Endothelial cell of umbilical vein (primary cell): Measurements from ENCODE around the gene PBOV1. TPM values are rescaled to one million over a fixed set of nuclear protein-coding genes. Genes with fewer than 3 reads are reported as not detected.

ENCODE experiments used
- Bru-seq: library from RNA; stranded (reverse); fragments of 400-500 nt; gene quantifications from one replicate; lab custom pipeline; 2021; lab: Mats Ljungman, UMichigan
- BruChase-seq, 2 experiments: library from RNA; stranded (reverse); fragments of 400-500 nt; gene quantifications; one replicate each; lab custom pipeline; 2021; lab: Mats Ljungman, UMichigan
- BruUV-seq: library from RNA; stranded (reverse); fragments of 400-500 nt; replicated peaks from 2 replicates; lab custom pipeline; 2021; lab: Mats Ljungman, UMichigan
- CTCF ChIA-PET: fragments of 300-600, 350-600 bp; sonication (Branson Sonifier 250); formaldehyde crosslinking; loops from one replicate; lab custom pipeline; 2021; ENCODE audit warnings: antibody characterized with exemption, inconsistent platforms; lab: Charles Lee
- POLR2A ChIA-PET: fragments of 300-600, 350-600 bp; sonication (Branson Sonifier 250); formaldehyde crosslinking; loops from one replicate; lab custom pipeline; 2021; ENCODE audit warnings: antibody characterized with exemption, inconsistent platforms; lab: Charles Lee
- DNase-seq: peaks from one replicate; pipeline ENCODE4 v3.0.0-alpha.2; 2011; ENCODE audit warnings: low read depth, low spot score
- FAIRE-seq: peaks from 2 replicates; lab custom pipeline; 2011; peaks lifted over from hg19 to GRCh38; lab: Jason Lieb, UNC
- H2AFZ ChIP-seq: 2 replicates; pipeline ENCODE4 v1.6.0; 2012; ENCODE audit warnings: low read depth, low read length, control low read depth, inconsistent platforms
- H3K27ac ChIP-seq: 2 replicates; pipeline ENCODE4 v1.5.1; 2011; ENCODE audit warnings: low read depth, mild to moderate bottlenecking, control low read depth, low read length, moderate library complexity; ENCODE audit not compliant: insufficient read depth
- H3K27me3 ChIP-seq, 2 experiments: 2 replicates each; pipeline versions ENCODE4 v1.6.0 to v1.6.1; 2011; ENCODE audit warnings: low read length in 2 of 2, mixed read lengths in 1 of 2; ENCODE audit not compliant: control insufficient read depth in 2 of 2, insufficient read depth in 2 of 2
- H3K36me3 ChIP-seq, 2 experiments: 2 replicates in 1 of 2; 3 replicates in 1 of 2; pipeline ENCODE4 v1.5.1; 2011; ENCODE audit warnings: low read length in 2 of 2, mild to moderate bottlenecking in 1 of 2, moderate library complexity in 1 of 2; ENCODE audit not compliant: control insufficient read depth in 2 of 2, insufficient read depth in 2 of 2; ENCODE audit errors: extremely low read depth in 1 of 2
- H3K4me1 ChIP-seq: 3 replicates; pipeline ENCODE4 v1.5.1; 2011; ENCODE audit warnings: mild to moderate bottlenecking, low read length; ENCODE audit not compliant: control insufficient read depth, insufficient read depth; ENCODE audit errors: extremely low read depth
- H3K4me2 ChIP-seq: 2 replicates; pipeline ENCODE4 v1.6.1; 2011; ENCODE audit warnings: low read length, control low read depth, mixed read lengths; ENCODE audit not compliant: insufficient read depth
- H3K4me3 ChIP-seq, 3 experiments: fragments of 200-600 bp in 1 of 3; sonication (generic), shearing (Covaris generic) in 1 of 3; replicated peaks in 1 of 3; 2 replicates each; pipeline ENCODE4 v1.5.1; 2011 to 2016; ENCODE audit warnings: control low read depth in 3 of 3, low read length in 3 of 3, mild to moderate bottlenecking in 2 of 3, inconsistent platforms in 1 of 3, low read depth in 1 of 3, moderate library complexity in 1 of 3; ENCODE audit not compliant: insufficient read depth in 1 of 3
- H3K79me2 ChIP-seq: 2 replicates; pipeline ENCODE4 v1.6.0; 2012; ENCODE audit warnings: low read length, inconsistent platforms; ENCODE audit not compliant: control insufficient read depth, insufficient read depth
- H3K9ac ChIP-seq: replicated peaks from 2 replicates; pipeline ENCODE3; 2011; ENCODE audit warnings: low read length, control low read depth; ENCODE audit not compliant: insufficient read depth; ENCODE audit errors: extremely low read depth
- H3K9me1 ChIP-seq: replicated peaks from 3 replicates; pipeline ENCODE4 v1.6.0; 2011; ENCODE audit warnings: mild to moderate bottlenecking, low read length; ENCODE audit not compliant: control insufficient read depth, insufficient read depth; ENCODE audit errors: extremely low read depth
- H3K9me3 ChIP-seq: replicated peaks from 2 replicates; pipeline ENCODE4 v1.5.1; 2012; ENCODE audit warnings: low read length, inconsistent platforms; ENCODE audit not compliant: control insufficient read depth, insufficient read depth
- H4K20me1 ChIP-seq: replicated peaks from 2 replicates; pipeline ENCODE3; 2011; ENCODE audit warnings: mild to moderate bottlenecking, low read length; ENCODE audit not compliant: control insufficient read depth, insufficient read depth; ENCODE audit errors: extremely low read depth
- EZH2 ChIP-seq: IDR thresholded peaks from 2 replicates; pipeline ENCODE4 v1.6.1; 2012; ENCODE audit warnings: borderline replicate concordance, low read depth, mild to moderate bottlenecking, moderate library complexity, low read length, inconsistent platforms; ENCODE audit not compliant: severe bottlenecking
- FOS ChIP-seq: IDR thresholded peaks from 2 replicates; pipeline ENCODE4 v1.6.1; 2011; ENCODE audit warnings: mild to moderate bottlenecking, low read length, moderate library complexity, borderline replicate concordance; ENCODE audit not compliant: insufficient read depth
- GATA2 ChIP-seq: IDR thresholded peaks from 2 replicates; pipeline ENCODE4 v1.7.0; 2011; ENCODE audit warnings: low read depth, mild to moderate bottlenecking, moderate library complexity, mixed read lengths, low read length; ENCODE audit not compliant: insufficient read length, insufficient read depth
- JUN ChIP-seq: IDR thresholded peaks from 2 replicates; pipeline ENCODE4 v1.6.1; 2011; ENCODE audit warnings: borderline replicate concordance, low read depth; ENCODE audit not compliant: insufficient read length, insufficient read depth
- MYC ChIP-seq: IDR thresholded peaks from one replicate; pipeline ENCODE4 v1.6.1; 2011; ENCODE audit warnings: mild to moderate bottlenecking, low read depth, low read length
- POLR2A ChIP-seq: IDR thresholded peaks from 2 replicates; pipeline ENCODE4 v1.6.1; 2012; ENCODE audit warnings: low read depth, mild to moderate bottlenecking, control low read depth, low read length
- POLR2AphosphoS5 ChIP-seq: IDR thresholded peaks from 2 replicates; pipeline ENCODE4 v1.6.1; 2012; ENCODE audit warnings: low read depth, mild to moderate bottlenecking, control low read depth, low read length, moderate library complexity; ENCODE audit not compliant: insufficient read depth
- dilution Hi-C: fragments of 300-500 bp; cut with MboI; formaldehyde crosslinking; loops from one replicate; pipeline ENCODE4 v1.15.0; 2019; ENCODE audit warnings: low sequenced_read_pairs; ENCODE audit not compliant: extremely low pct_ligation_motif_present
- intact Hi-C: fragments of 100-400 bp; cut with micrococcal nuclease; formaldehyde crosslinking; loops from one replicate; pipeline ENCODE4 v1.10.0; 2022
- long read RNA-seq: library from polyadenylated mRNA; stranded (forward); transcript quantifications from one replicate; pipeline ENCODE4 v2.0.0, GENCODE V29; 2021
- polyA minus RNA-seq, 3 experiments: library from RNA; depleted of rRNA, polyadenylated mRNA; stranded (reverse); fragments of >200 nt; gene quantifications; 1 replicate in 1 of 3; 2 replicates in 2 of 3; pipeline ENCODE4 v1.2.3, GENCODE V29; 2011
- polyA plus RNA-seq, 4 experiments: library from polyadenylated mRNA; depleted of rRNA in 3 of 4; stranded (reverse) in 3 of 4; unstranded in 1 of 4; fragments of >200 nt; gene quantifications; 2 replicates each; pipeline versions ENCODE4 v1.2.1 to v1.2.3, GENCODE V29; 2011 to 2012; ENCODE audit warnings: missing spikeins in 1 of 4
- total RNA-seq: library from RNA; stranded (reverse); gene quantifications from 2 replicates; pipeline ENCODE4 v1.2.3, GENCODE V29; 2021
- TF ChIP-seq, protein P1 (sequence below): IDR thresholded peaks from 2 replicates; pipeline ENCODE4 v1.6.1; 2011; ENCODE audit not compliant: insufficient read depth, insufficient read length
- TF ChIP-seq, protein P2 (sequence below), 2 donors: IDR thresholded peaks; 1 replicate in 1 of 2; 2 replicates in 1 of 2; pipeline ENCODE4 v1.5.1; 2011; ENCODE audit warnings: low read length in 2 of 2, mild to moderate bottlenecking in 2 of 2, moderate library complexity in 2 of 2, control low read depth in 1 of 2, inconsistent platforms in 1 of 2, low read depth in 1 of 2; ENCODE audit not compliant: insufficient read depth in 1 of 2; ENCODE audit errors: extremely low read depth in 1 of 2

PBOV1 gene
- total RNA-seq (not detected in 2 replicates), polyA plus RNA-seq (not detected in 2 replicates), polyA minus RNA-seq (not detected in 2 replicates), Bru-seq, nascent RNA (not detected), BruChase-seq, experiment 1, labeled RNA remaining after a 6-hour chase (not detected), BruChase-seq, experiment 2, labeled RNA remaining after a 2-hour chase (not detected)
- polyA plus RNA-seq (2011; cell fraction: cytosol; rRNA removed): not detected in 2 replicates
- polyA plus RNA-seq (2011; cell fraction: nucleus; rRNA removed): not detected in 2 replicates
- not detected in 2 replicates for polyA plus RNA-seq (2012)
- not detected for polyA minus RNA-seq (2011; cell fraction: cytosol; rRNA and poly(A)+ RNA removed)
- polyA minus RNA-seq (2011; cell fraction: nucleus; rRNA and poly(A)+ RNA removed): not detected in 2 replicates
- long read RNA-seq: 0 reads

DNA sequence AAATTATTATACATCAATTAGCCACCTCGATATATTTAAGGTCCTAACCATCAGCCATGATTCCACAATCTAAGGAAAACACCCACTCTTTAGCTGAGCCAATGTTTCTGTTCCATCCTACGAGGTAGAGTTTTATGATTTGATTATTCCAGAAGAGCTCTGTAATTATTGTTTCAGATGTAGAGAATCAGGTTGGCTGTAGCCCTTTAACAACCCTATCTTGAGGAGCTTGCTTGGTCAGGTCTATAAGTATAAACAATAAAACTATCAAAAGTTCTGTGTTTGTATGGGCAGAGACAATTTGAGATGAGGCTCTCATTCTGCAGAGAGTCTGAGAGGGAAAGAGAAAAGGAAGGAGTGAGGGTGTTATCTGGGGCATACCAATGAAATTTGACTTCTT, at the start of gene PBOV1:
Gene PBOV1, minus strand, starts transcription at position 43 of the 400 bp plus-strand sequence. CDS start 96 bp downstream, outside the sequence.
- CTCF ChIA-PET: interaction anchor here (1.3 kb wide), 1 partner anchor 21 kb away, joined by 3 read pairs; no protein-coding TSS in a partner anchor
- no peak for FAIRE-seq

More for the DNA sequence above, at the start of gene PBOV1:
- POLR2A ChIA-PET: no interaction called here
- no peak for DNase-seq
- H3K9me3 ChIP-seq: no peaks in the 10 kb centered on the region
- H3K4me3 ChIP-seq: no peak within 1 kb of the TSS
- no peaks in the 10 kb centered on the region for H3K27me3 ChIP-seq
- dilution Hi-C loops: no loop called here
- intact Hi-C loops: loop anchor here (10.0 kb wide), 1 partner anchor 636 kb away; no protein-coding TSS in a partner anchor
- H3K9ac ChIP-seq: no peak within 1 kb of the TSS
- no peaks in the 10 kb centered on the region for H3K9me1 ChIP-seq
- no peak within 1 kb of the TSS for H2AFZ ChIP-seq
- TF ChIP-seq, protein P1, sequence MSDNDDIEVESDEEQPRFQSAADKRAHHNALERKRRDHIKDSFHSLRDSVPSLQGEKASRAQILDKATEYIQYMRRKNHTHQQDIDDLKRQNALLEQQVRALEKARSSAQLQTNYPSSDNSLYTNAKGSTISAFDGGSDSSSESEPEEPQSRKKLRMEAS: no peak
- TF ChIP-seq, protein P2, sequence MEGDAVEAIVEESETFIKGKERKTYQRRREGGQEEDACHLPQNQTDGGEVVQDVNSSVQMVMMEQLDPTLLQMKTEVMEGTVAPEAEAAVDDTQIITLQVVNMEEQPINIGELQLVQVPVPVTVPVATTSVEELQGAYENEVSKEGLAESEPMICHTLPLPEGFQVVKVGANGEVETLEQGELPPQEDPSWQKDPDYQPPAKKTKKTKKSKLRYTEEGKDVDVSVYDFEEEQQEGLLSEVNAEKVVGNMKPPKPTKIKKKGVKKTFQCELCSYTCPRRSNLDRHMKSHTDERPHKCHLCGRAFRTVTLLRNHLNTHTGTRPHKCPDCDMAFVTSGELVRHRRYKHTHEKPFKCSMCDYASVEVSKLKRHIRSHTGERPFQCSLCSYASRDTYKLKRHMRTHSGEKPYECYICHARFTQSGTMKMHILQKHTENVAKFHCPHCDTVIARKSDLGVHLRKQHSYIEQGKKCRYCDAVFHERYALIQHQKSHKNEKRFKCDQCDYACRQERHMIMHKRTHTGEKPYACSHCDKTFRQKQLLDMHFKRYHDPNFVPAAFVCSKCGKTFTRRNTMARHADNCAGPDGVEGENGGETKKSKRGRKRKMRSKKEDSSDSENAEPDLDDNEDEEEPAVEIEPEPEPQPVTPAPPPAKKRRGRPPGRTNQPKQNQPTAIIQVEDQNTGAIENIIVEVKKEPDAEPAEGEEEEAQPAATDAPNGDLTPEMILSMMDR (IDR thresholded peaks at IDR 0.05; ENCODE audit: extremely low read depth in 1 of 2, insufficient read depth in 1 of 2, low read depth in 1 of 2, low read length in 2 of 2): no peak
- no peak for TF ChIP-seq GATA2
- no peak for TF ChIP-seq POLR2AphosphoS5
- no peak for TF ChIP-seq MYC
- TF ChIP-seq POLR2A: no peak
- no peak for TF ChIP-seq FOS
- TF ChIP-seq JUN: no peak
- no peak for TF ChIP-seq EZH2
- no peaks in the 10 kb centered on the region for H3K4me1 ChIP-seq
- no peaks in the 10 kb centered on the region for H3K79me2 ChIP-seq
- no TSS peak for BruUV-seq
- no peak within 1 kb of the TSS for H3K4me2 ChIP-seq
- no peak within 1 kb of the TSS for H3K27ac ChIP-seq
- no peaks in the 10 kb centered on the region for H3K36me3 ChIP-seq
- H4K20me1 ChIP-seq: no peaks in the 10 kb centered on the region
